HUES48 (cell line): ENCODE measurements around the gene VSIG10L.

ENCODE experiments used
- H3K27ac ChIP-seq: one replicate; pipeline ENCODE4 v1.7.0; 2013; ENCODE audit warnings: low read depth, low read length, inconsistent platforms
- H3K27me3 ChIP-seq: 2 replicates; pipeline ENCODE4 v1.6.1; 2013; ENCODE audit warnings: mild to moderate bottlenecking, low read length; ENCODE audit not compliant: control insufficient read depth, insufficient read depth
- H3K36me3 ChIP-seq: 2 replicates; pipeline ENCODE4 v1.6.1; 2013; ENCODE audit warnings: low read length; ENCODE audit not compliant: control insufficient read depth, insufficient read depth
- H3K4me1 ChIP-seq: 2 replicates; pipeline ENCODE4 v1.6.1; 2013; ENCODE audit warnings: mild to moderate bottlenecking, low read length; ENCODE audit not compliant: control insufficient read depth, insufficient read depth
- H3K4me3 ChIP-seq: 2 replicates; pipeline ENCODE4 v1.5.1; 2013; ENCODE audit warnings: mild to moderate bottlenecking, low read depth, low read length
- H3K9ac ChIP-seq: 2 replicates; pipeline ENCODE4 v1.6.1; 2013; ENCODE audit warnings: mild to moderate bottlenecking, low read depth, low read length, moderate library complexity
- H3K9me3 ChIP-seq: 2 replicates; pipeline ENCODE4 v1.6.1; 2013; ENCODE audit warnings: low read length; ENCODE audit not compliant: control insufficient read depth, insufficient read depth

VSIG10L gene

GRCh38 chr19:51346742-51347141, 4.8 kb upstream of the VSIG10L start:
- H3K9ac ChIP-seq = no peak overlapping the region
- H3K27ac ChIP-seq = no peak overlapping the region
- H3K4me1 ChIP-seq = peaks cover 11% of the 10 kb centered on the region
- H3K4me3 ChIP-seq = no peak overlapping the region
- H3K27me3 ChIP-seq = peaks cover 4% of the 10 kb centered on the region
- H3K9me3 ChIP-seq = no peaks in the 10 kb centered on the region
- peaks cover 16% of the 10 kb centered on the region for H3K36me3 ChIP-seq

- Histone ChIP-seq H3K27ac (no peak overlapping the region), H3K4me1 (peaks cover 18% of the 10 kb centered on the region), H3K36me3 (peaks cover 8% of the 10 kb centered on the region), H3K27me3 (peaks cover 20% of the 10 kb centered on the region), H3K4me3 (no peak overlapping the region), H3K9ac (no peak overlapping the region), H3K9me3 (no peaks in the 10 kb centered on the region)
Observed at GRCh38 chr19:51345076-51345620, 3.2 kb upstream of the VSIG10L start.

GRCh38 chr19:51342631-51343569, 961 bp upstream of the VSIG10L start:
- Histone ChIP-seq H3K27me3 (peaks cover 20% of the 10 kb centered on the region), H3K4me1 (peaks cover 21% of the 10 kb centered on the region), H3K27ac (no peak overlapping the region), H3K9ac (no peak overlapping the region), H3K36me3 (peaks cover 8% of the 10 kb centered on the region), H3K4me3 (no peak overlapping the region), H3K9me3 (no peaks in the 10 kb centered on the region)

- H3K27ac ChIP-seq = no peak overlapping the region
- no peak overlapping the region for H3K9ac ChIP-seq
- H3K27me3 ChIP-seq = peaks cover 20% of the 10 kb centered on the region
- H3K36me3 ChIP-seq = peaks cover 8% of the 10 kb centered on the region
- H3K4me1 ChIP-seq = peaks cover 21% of the 10 kb centered on the region
- no peaks in the 10 kb centered on the region for H3K9me3 ChIP-seq
- peak overlapping the region; percentile 68; the same call in 1 of the 2 replicates for H3K4me3 ChIP-seq
Observed at GRCh38 chr19:51341066-51341465, 873 bp downstream of the VSIG10L start.

- Histone ChIP-seq H3K9ac (peak overlapping the region; percentile 70), H3K27ac (peak overlapping the region; percentile 81), H3K9me3 (no peaks in the 10 kb centered on the region), H3K4me1 (peaks cover 21% of the 10 kb centered on the region), H3K4me3 (peak overlapping the region; percentile 89), H3K36me3 (peaks cover 10% of the 10 kb centered on the region), H3K27me3 (peaks cover 20% of the 10 kb centered on the region)
Observed at GRCh38 chr19:51339687-51340656, 2.0 kb downstream of the VSIG10L start.

- no peaks in the 10 kb centered on the region for H3K9me3 ChIP-seq
- peak overlapping the region; percentile 89 for H3K4me3 ChIP-seq
- H3K9ac ChIP-seq = peak overlapping the region; percentile 69; the same call in 1 of the 2 replicates
- peaks cover 20% of the 10 kb centered on the region for H3K27me3 ChIP-seq
- H3K4me1 ChIP-seq = peaks cover 21% of the 10 kb centered on the region
- H3K36me3 ChIP-seq = peaks cover 4% of the 10 kb centered on the region; the same call in 1 of the 2 replicates
- peak overlapping the region; percentile 81 for H3K27ac ChIP-seq
Observed at GRCh38 chr19:51339313-51339686, 2.6 kb downstream of the VSIG10L start.

- H3K27ac ChIP-seq = peak overlapping the region; percentile 81
- peak overlapping the region; percentile 69; the same call in 1 of the 2 replicates for H3K9ac ChIP-seq
Observed at GRCh38 chr19:51338563-51339312, 3.2 kb downstream of the VSIG10L start.

GRCh38 chr19:51337861-51338562, 3.9 kb downstream of the VSIG10L start:
- H3K4me1 ChIP-seq = peaks cover 21% of the 10 kb centered on the region
- peak overlapping the region; percentile 64; the same call in 1 of the 2 replicates for H3K9ac ChIP-seq
- peaks cover 5% of the 10 kb centered on the region; the same call in 1 of the 2 replicates for H3K36me3 ChIP-seq
- peak overlapping the region; percentile 89 for H3K4me3 ChIP-seq
- peaks cover 20% of the 10 kb centered on the region for H3K27me3 ChIP-seq
- H3K9me3 ChIP-seq = no peaks in the 10 kb centered on the region
- H3K27ac ChIP-seq = no peak overlapping the region

More at GRCh38 chr19:51338563-51339312, 3.2 kb downstream of the VSIG10L start:
- Histone ChIP-seq H3K27me3 (peaks cover 20% of the 10 kb centered on the region), H3K4me1 (peaks cover 21% of the 10 kb centered on the region), H3K36me3 (peaks cover 4% of the 10 kb centered on the region; the same call in 1 of the 2 replicates), H3K9me3 (no peaks in the 10 kb centered on the region), H3K4me3 (peak overlapping the region; percentile 89)

GRCh38 chr19:51337141-51337860, 4.6 kb downstream of the VSIG10L start:
- Histone ChIP-seq H3K4me3 (no peak overlapping the region), H3K27me3 (peaks cover 20% of the 10 kb centered on the region), H3K9ac (no peak overlapping the region), H3K9me3 (no peaks in the 10 kb centered on the region), H3K4me1 (peaks cover 16% of the 10 kb centered on the region), H3K27ac (no peak overlapping the region), H3K36me3 (peaks cover 11% of the 10 kb centered on the region; the same call in 1 of the 2 replicates)
